Left lung (tissue), 10 donors: Measurements from ENCODE around the gene IGIP. TPM values are rescaled to one million over a fixed set of nuclear protein-coding genes. Genes with fewer than 3 reads are reported as not detected.
A peak's percentile ranks its signal among the peaks of the same experiment; 100 is the strongest.

Source experiments
- ATAC-seq: fragments of 200-7000 bp; cut with Tn5 transposase; one replicate; pipeline ENCODE4 v1.9.1; 2020; ENCODE audit warnings: moderate library complexity
- DNase-seq, 4 donors: peaks; one replicate each; pipeline ENCODE4 v3.0.0-alpha.2; 2013 to 2020
- H3K27ac ChIP-seq, 2 donors: fragments of 200-600 bp; sonication (generic) in 1 of 2; one replicate each; pipeline versions ENCODE4 v1.5.0 to v1.8.0; 2020 to 2021
- H3K27me3 ChIP-seq, 2 donors: fragments of 200-600 bp; sonication (generic) in 1 of 2; one replicate each; pipeline versions ENCODE4 v1.5.0 to v1.8.0; 2020 to 2021
- H3K36me3 ChIP-seq, 2 donors: fragments of 200-600 bp; sonication (generic) in 1 of 2; one replicate each; pipeline versions ENCODE4 v1.5.0 to v1.8.0; 2020 to 2021
- H3K4me1 ChIP-seq, 2 donors: fragments of 200-600 bp; one replicate each; pipeline ENCODE4 v1.8.0; 2021
- H3K4me3 ChIP-seq, 2 donors: fragments of 200-600 bp; sonication (generic) in 1 of 2; one replicate each; pipeline versions ENCODE4 v1.5.0 to v1.8.0; 2020 to 2021; ENCODE audit warnings: mild to moderate bottlenecking in 1 of 2
- H3K9me3 ChIP-seq, 2 donors: fragments of 200-600 bp; sonication (generic) in 1 of 2; one replicate each; pipeline versions ENCODE4 v1.5.0 to v1.8.0; 2020 to 2021
- intact Hi-C, 2 donors: fragments of 100-400 bp; cut with DNase I; formaldehyde crosslinking; loops; one replicate each; pipeline versions ENCODE4 v1.11.2 to v1.14.2; 2022
- polyA plus RNA-seq, 6 donors: library from polyadenylated mRNA; unstranded; fragments of 120-200 nt; gene quantifications; one replicate each; pipeline ENCODE4 v1.2.1, GENCODE V29; 2013; ENCODE audit not compliant: insufficient read length in 6 of 6
- total RNA-seq, 2 donors: library from RNA; stranded (reverse); fragmentation: NEBNext Ultra II Directional; extraction: Animal tissue kit (Norgen Biotek cat#: 25700); gene quantifications; one replicate each; pipeline ENCODE4 v1.2.1, GENCODE V29; 2021
- TF ChIP-seq, protein P1 (sequence below), 2 donors: fragments of 200-600 bp; sonication (generic) in 1 of 2; IDR thresholded peaks; one replicate each; pipeline versions ENCODE4 v1.5.0 to v1.8.0; 2021; ENCODE audit warnings: antibody characterized with exemption in 2 of 2
- donor health status: DM: no; HTN: yes; CAD: no.
- donor health status: DM: no; HTN: no; CAD: no.

The IGIP gene
- total and polyA plus RNA-seq, 8 donors, result 4.2 to 13.7 (median 6.0) TPM

- intact Hi-C loops, result no loop called here
- H3K27ac ChIP-seq, result peak overlapping the region; percentile 98
- no peak for ATAC-seq
- peaks cover 19 to 52% of the 10 kb centered on the region in 2 donors for H3K4me1 ChIP-seq
- no peaks in the 10 kb centered on the region for H3K36me3 ChIP-seq
- H3K9me3 ChIP-seq, result no peaks in the 10 kb centered on the region
- no peaks in the 10 kb centered on the region for H3K27me3 ChIP-seq
- H3K4me3 ChIP-seq, result peak overlapping the region; percentile 68 to 90
- TF ChIP-seq, protein P1, sequence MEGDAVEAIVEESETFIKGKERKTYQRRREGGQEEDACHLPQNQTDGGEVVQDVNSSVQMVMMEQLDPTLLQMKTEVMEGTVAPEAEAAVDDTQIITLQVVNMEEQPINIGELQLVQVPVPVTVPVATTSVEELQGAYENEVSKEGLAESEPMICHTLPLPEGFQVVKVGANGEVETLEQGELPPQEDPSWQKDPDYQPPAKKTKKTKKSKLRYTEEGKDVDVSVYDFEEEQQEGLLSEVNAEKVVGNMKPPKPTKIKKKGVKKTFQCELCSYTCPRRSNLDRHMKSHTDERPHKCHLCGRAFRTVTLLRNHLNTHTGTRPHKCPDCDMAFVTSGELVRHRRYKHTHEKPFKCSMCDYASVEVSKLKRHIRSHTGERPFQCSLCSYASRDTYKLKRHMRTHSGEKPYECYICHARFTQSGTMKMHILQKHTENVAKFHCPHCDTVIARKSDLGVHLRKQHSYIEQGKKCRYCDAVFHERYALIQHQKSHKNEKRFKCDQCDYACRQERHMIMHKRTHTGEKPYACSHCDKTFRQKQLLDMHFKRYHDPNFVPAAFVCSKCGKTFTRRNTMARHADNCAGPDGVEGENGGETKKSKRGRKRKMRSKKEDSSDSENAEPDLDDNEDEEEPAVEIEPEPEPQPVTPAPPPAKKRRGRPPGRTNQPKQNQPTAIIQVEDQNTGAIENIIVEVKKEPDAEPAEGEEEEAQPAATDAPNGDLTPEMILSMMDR (IDR thresholded peaks at IDR 0.05), result no peak
- no peak for DNase-seq
Observed at GRCh38 chr5:140176031-140176387, 50.3 kb downstream of the IGIP start.

DNA sequence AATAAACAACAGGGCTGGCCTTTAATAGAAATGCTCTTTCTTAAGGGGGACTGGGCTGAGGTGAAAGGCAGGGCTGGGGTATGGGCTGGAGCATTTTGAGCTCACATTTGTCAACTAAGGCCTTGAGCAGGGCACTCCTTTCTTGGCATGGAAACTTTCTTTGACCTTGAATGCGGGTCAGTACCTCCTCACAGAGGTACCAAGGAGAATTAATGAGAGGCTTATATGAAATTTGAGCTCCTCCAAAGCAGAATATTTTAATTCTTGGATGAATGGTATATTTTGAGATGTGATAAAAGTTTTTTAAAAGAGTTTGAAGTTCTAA lies 52.3 kb downstream of the IGIP start:
- H3K4me3 ChIP-seq, result no peak overlapping the region
- DNase-seq (no peak), ATAC-seq (no peak)
- TF ChIP-seq, protein P1 (IDR thresholded peaks at IDR 0.05), result no peak
- no peaks in the 10 kb centered on the region for H3K36me3 ChIP-seq
- H3K9me3 ChIP-seq, result no peaks in the 10 kb centered on the region
- H3K27ac ChIP-seq, result peak overlapping the region; percentile 54 to 77
- intact Hi-C loops, result no loop called here
- peaks cover 30 to 73% of the 10 kb centered on the region in 2 donors for H3K4me1 ChIP-seq
- no peaks in the 10 kb centered on the region for H3K27me3 ChIP-seq

GRCh38 chr5:140178482-140179116 lies 52.9 kb downstream of the IGIP start:
- intact Hi-C loops, result no loop called here
- H3K4me3 ChIP-seq, result no peak overlapping the region
- no peaks in the 10 kb centered on the region for H3K9me3 ChIP-seq
- DNase-seq (no peak), ATAC-seq (no peak)
- H3K27me3 ChIP-seq, result no peaks in the 10 kb centered on the region
- TF ChIP-seq, protein P1 (IDR thresholded peaks at IDR 0.05), result no peak
- H3K27ac ChIP-seq, result peak overlapping the region; percentile 54 to 77
- H3K4me1 ChIP-seq, result peaks cover 33 to 78% of the 10 kb centered on the region in 2 donors
- H3K36me3 ChIP-seq, result no peaks in the 10 kb centered on the region

Other genes starting within 250 kb of the IGIP start
- gene NRG2, start 82.6 kb upstream of the IGIP start, total RNA-seq, result under 1 TPM; 0.68 to 0.85 TPM
- gene NRG2, start 82.6 kb upstream of the IGIP start, polyA plus RNA-seq, result 10 to 100 TPM in 1 of 6 donors, 1 to 10 TPM in 5; 7.0 to 10.6 (median 7.7) TPM
- gene PURA, start 11.8 kb upstream of the IGIP start, total RNA-seq, result 10 to 100 TPM; 25.0 TPM
- 10 to 100 TPM in 3 of 6 donors, 1 to 10 TPM in 3; 8.3 to 11.9 (median 9.9) TPM for gene PURA, start 11.8 kb upstream of the IGIP start, polyA plus RNA-seq
- gene CYSTM1, start 49.3 kb downstream of the IGIP start, total RNA-seq, result 10 to 100 TPM; 85.2 to 90.4 TPM
- 10 to 100 TPM; 28.4 to 36.6 (median 32.9) TPM for gene CYSTM1, start 49.3 kb downstream of the IGIP start, polyA plus RNA-seq
- 10 to 100 TPM; 45.7 to 55.5 TPM for gene PFDN1, start 177.2 kb downstream of the IGIP start, total RNA-seq
- gene PFDN1, start 177.2 kb downstream of the IGIP start, polyA plus RNA-seq, result 10 to 100 TPM; 85.3 to 98.9 (median 91.6) TPM
- gene HBEGF, start 220.7 kb downstream of the IGIP start, total RNA-seq, result 10 to 100 TPM; 18.1 to 33.8 TPM
- gene HBEGF, start 220.7 kb downstream of the IGIP start, polyA plus RNA-seq, result 10 to 100 TPM in 2 of 6 donors, 1 to 10 TPM in 4; 5.4 to 12.7 (median 7.6) TPM
- not detected for gene SLC4A9, start 234.3 kb downstream of the IGIP start, total RNA-seq
- under 1 TPM in 4 of 6 donors, not detected in 2; 0.09 to 0.44 (median 0.11) TPM for gene SLC4A9, start 234.3 kb downstream of the IGIP start, polyA plus RNA-seq